Parathyroid adenoma (tissue), 2 donors: ENCODE measurements around the gene MYO1B.

Experiments
- H2AFZ ChIP-seq: fragments of 300-600 bp; sonication (generic); one replicate; pipeline ENCODE4 v1.7.0; 2017; ENCODE audit warnings: antibody characterized with exemption, mild to moderate bottlenecking
- H3K27ac ChIP-seq: fragments of 300-600 bp; sonication (generic); one replicate; pipeline ENCODE4 v1.7.0; 2017
- H3K27me3 ChIP-seq: fragments of 300-600 bp; sonication (generic); one replicate; pipeline ENCODE4 v1.7.0; 2017; ENCODE audit warnings: low read length; ENCODE audit not compliant: control insufficient read depth, insufficient read depth
- H3K36me3 ChIP-seq: fragments of 300-600 bp; sonication (generic); one replicate; pipeline ENCODE4 v1.7.0; 2017; ENCODE audit warnings: low read length; ENCODE audit not compliant: control insufficient read depth, insufficient read depth
- H3K4me1 ChIP-seq: fragments of 300-600 bp; sonication (generic); one replicate; pipeline ENCODE4 v1.7.0; 2017; ENCODE audit warnings: control low read depth
- H3K4me2 ChIP-seq: fragments of 300-600 bp; sonication (generic); one replicate; pipeline ENCODE4 v1.7.0; 2017; ENCODE audit warnings: low read length
- H3K4me3 ChIP-seq: fragments of 300-600 bp; sonication (generic); one replicate; pipeline ENCODE4 v1.7.0; 2017; ENCODE audit warnings: low read depth, low read length
- H3K79me2 ChIP-seq: fragments of 300-600 bp; sonication (generic); one replicate; pipeline ENCODE4 v1.7.0; 2017; ENCODE audit warnings: control low read depth
- H3K9ac ChIP-seq: fragments of 300-600 bp; sonication (generic); one replicate; pipeline ENCODE4 v1.7.0; 2017; ENCODE audit warnings: mild to moderate bottlenecking
- H3K9me3 ChIP-seq: fragments of 300-600 bp; sonication (generic); one replicate; pipeline ENCODE4 v1.7.0; 2017; ENCODE audit warnings: low read length; ENCODE audit not compliant: control insufficient read depth
- CTCF ChIP-seq: fragments of 300-600 bp; sonication (generic); IDR thresholded peaks from one replicate; pipeline ENCODE4 v1.7.0; 2017; ENCODE audit warnings: antibody characterized with exemption, mild to moderate bottlenecking
- donor health status: primary hyperparathyroidism.

MYO1B gene

GRCh38 chr2:191255756-191256312, 10.6 kb downstream of the MYO1B start:
- H3K36me3 ChIP-seq: no peaks in the 10 kb centered on the region
- H3K4me3 ChIP-seq: no peak overlapping the region
- H3K27ac ChIP-seq: no peak overlapping the region
- no peak overlapping the region for H3K9ac ChIP-seq
- no peaks in the 10 kb centered on the region for H3K27me3 ChIP-seq
- peaks cover 26% of the 10 kb centered on the region for H3K4me1 ChIP-seq
- no peak for TF ChIP-seq CTCF
- H3K4me2 ChIP-seq: peak overlapping the region; percentile 33
- no peaks in the 10 kb centered on the region for H3K9me3 ChIP-seq
- peaks cover 23% of the 10 kb centered on the region for H3K79me2 ChIP-seq
- peak overlapping the region; percentile 18 for H2AFZ ChIP-seq

- TF ChIP-seq CTCF: no peak
- H3K9me3 ChIP-seq: no peaks in the 10 kb centered on the region
- no peak overlapping the region for H3K4me2 ChIP-seq
- no peak overlapping the region for H2AFZ ChIP-seq
- no peak overlapping the region for H3K4me3 ChIP-seq
- H3K27me3 ChIP-seq: no peaks in the 10 kb centered on the region
- H3K27ac ChIP-seq: no peak overlapping the region
- peaks cover 27% of the 10 kb centered on the region for H3K79me2 ChIP-seq
- no peak overlapping the region for H3K9ac ChIP-seq
- H3K36me3 ChIP-seq: no peaks in the 10 kb centered on the region
- H3K4me1 ChIP-seq: peaks cover 12% of the 10 kb centered on the region
These were observed 12.7 kb downstream of the MYO1B start for GRCh38 chr2:191257934-191258333.

GRCh38 chr2:191258996-191259395, 13.8 kb downstream of the MYO1B start:
- Histone ChIP-seq H3K9ac (no peak overlapping the region), H2AFZ (no peak overlapping the region), H3K36me3 (no peaks in the 10 kb centered on the region), H3K4me3 (no peak overlapping the region), H3K9me3 (no peaks in the 10 kb centered on the region), H3K4me1 (peaks cover 12% of the 10 kb centered on the region), H3K79me2 (peaks cover 27% of the 10 kb centered on the region), H3K4me2 (no peak overlapping the region), H3K27me3 (no peaks in the 10 kb centered on the region), H3K27ac (no peak overlapping the region)
- no peak for TF ChIP-seq CTCF

- Histone ChIP-seq H3K79me2 (peaks cover 20% of the 10 kb centered on the region), H3K27me3 (no peaks in the 10 kb centered on the region), H3K9ac (no peak overlapping the region), H3K36me3 (no peaks in the 10 kb centered on the region), H3K4me2 (no peak overlapping the region), H2AFZ (no peak overlapping the region), H3K9me3 (no peaks in the 10 kb centered on the region), H3K4me3 (no peak overlapping the region), H3K4me1 (peaks cover 1% of the 10 kb centered on the region), H3K27ac (no peak overlapping the region)
- no peak for TF ChIP-seq CTCF
These were observed 17.2 kb downstream of the MYO1B start for GRCh38 chr2:191262436-191262835.

- Histone ChIP-seq H3K27ac (no peak overlapping the region), H3K9ac (no peak overlapping the region), H3K27me3 (no peaks in the 10 kb centered on the region), H3K79me2 (peaks cover 20% of the 10 kb centered on the region), H3K4me1 (no peaks in the 10 kb centered on the region), H2AFZ (no peak overlapping the region), H3K4me3 (no peak overlapping the region), H3K36me3 (no peaks in the 10 kb centered on the region), H3K9me3 (no peaks in the 10 kb centered on the region), H3K4me2 (no peak overlapping the region)
- TF ChIP-seq CTCF: no peak
These were observed 17.8 kb downstream of the MYO1B start for GRCh38 chr2:191263050-191263449.
